Anterior cingulate cortex (tissue), 58 donors: ENCODE results near the gene YTHDC2.

Source experiments
- DNase-seq, 58 donors: peaks; one replicate each; lab custom pipeline; 2025; lab: John Stamatoyannopoulos, UW

YTHDC2 gene

DNA sequence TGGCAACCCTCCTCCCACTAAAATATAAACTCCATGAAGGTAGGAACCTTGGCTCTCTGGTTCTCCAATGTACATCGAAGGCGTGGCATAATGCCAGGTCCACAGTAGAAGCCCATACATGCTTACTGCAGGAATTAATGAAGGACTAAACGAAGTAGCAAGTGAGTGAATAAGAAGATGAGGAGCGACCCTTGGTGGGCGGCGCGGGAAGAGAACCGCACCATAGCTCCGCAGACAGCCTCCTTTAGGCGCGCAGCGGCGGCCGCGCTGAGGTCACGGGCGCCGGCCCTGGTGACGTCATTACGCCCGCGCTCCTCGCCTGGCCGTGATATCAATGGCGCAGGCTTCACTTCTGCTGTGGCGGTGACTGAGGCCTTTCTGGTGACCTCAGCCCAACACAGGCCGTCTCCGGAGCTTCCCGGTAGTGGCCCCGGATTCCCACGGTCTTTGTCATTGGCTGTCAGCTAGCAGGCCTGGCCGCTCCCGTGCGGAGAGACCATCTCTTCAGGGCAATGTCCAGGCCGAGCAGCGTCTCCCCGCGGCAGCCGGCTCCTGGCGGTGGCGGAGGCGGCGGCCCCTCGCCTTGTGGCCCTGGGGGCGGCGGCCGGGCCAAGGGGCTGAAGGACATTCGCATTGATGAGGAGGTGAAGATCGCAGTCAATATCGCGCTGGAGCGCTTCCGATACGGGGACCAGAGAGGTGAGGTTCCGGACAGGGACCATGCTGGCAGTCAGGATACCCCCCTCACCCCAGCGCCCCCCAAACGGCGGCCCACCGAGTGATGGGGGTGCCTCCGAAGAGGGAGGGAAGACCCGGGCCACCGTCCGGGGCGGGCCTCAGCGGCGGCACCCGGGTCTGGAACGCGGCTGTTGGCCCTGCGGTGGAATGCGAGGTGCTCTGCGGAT lies at the start of gene YTHDC2:
TSS of gene YTHDC2 (plus strand) at position 311 of the 905 bp plus-strand sequence. CDS start at position 513, 202 bp downstream.
- DNase-seq = peak in 57 of 58 donors; percentile 14 to 88 (median 75)

DNA sequence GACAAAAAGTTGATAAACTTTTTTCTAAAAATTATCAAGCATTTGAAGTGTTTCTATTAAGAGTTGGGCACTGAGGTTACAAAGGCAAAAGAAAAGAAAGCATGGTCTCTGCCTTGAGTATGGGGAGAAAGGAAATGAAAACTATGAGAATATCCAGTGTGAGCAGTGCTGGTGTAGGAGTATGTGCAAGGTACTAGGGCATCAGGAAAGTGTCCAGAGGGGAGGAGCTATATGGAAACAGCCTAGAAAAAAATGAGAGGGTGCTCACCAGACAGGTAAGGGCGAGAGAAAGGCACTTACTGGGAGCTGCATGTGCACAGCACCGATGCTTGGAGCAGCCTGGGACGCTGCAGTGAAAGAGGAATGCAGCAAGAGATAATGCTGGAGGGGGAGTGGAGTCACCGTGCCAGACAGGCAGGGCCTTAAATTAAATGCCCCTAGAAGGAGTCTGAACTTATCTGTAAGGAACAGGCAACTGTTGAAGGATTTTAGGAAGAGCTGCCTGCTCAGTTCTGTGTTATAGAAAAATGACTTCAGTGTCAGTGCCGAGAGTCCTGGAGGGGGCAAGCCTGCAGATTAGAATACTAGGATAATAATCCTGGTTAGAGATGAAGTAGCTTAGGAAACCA lies 39.3 kb upstream of the YTHDC2 start:
- DNase-seq = no peak

DNA sequence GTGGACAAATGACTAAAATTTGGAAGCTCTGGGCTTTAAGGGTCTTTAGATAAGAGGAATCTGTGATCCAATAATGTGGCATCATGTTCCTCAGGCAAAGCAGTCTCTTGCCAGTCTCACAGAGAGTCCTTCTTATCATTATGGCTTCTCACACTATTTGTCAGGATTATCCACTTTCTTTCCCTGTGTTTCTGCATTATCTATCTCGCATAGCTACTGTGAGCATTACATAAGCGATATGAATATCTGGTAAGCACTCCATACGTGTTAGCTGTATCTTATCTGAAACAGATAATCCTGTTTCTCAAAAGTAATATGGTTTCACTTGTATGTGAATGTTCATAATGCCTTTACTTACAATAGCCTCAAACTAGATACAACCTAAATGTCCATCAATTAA lies 34.8 kb upstream of the YTHDC2 start:
- DNase-seq = no peak

DNA sequence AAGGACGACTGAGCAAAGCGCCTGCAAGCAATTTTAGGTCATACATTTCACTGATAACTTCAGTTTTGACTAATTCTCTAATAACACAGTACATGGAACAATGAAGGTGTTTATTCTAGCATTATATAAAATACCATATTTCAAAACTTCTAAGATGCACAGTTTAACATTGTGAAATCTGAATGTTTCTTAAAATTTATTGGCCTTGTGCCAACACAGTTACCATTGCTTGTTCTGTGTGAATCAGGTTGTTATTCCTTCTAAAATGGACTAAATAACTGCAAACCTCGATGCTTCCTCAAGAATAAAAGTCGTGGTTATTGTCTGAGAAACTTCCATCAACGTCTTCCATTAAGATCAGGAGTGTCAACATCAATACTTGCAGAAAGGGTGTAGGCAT lies 33.3 kb upstream of the YTHDC2 start:
- no peak for DNase-seq

DNA sequence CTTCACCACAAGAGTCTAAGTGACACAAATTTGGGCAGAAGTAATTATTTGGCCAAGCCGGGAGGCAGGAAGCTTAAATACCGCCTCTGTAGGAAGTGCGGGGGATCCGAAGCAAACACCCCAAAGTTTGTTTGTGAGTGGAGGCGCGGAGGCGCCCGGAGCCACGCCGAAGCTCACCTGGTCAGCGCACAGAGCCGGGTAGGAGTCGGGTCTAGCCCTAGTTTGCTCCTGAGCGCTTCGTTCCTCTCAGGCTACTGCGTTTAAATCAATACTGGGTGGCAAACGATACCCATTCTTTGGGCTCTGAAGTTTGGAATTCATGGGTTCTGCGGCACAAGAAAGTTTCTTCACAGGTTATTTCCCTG lies 26.1 kb upstream of the YTHDC2 start:
- peak in 1 of 58 donors; percentile 2 for DNase-seq

DNA sequence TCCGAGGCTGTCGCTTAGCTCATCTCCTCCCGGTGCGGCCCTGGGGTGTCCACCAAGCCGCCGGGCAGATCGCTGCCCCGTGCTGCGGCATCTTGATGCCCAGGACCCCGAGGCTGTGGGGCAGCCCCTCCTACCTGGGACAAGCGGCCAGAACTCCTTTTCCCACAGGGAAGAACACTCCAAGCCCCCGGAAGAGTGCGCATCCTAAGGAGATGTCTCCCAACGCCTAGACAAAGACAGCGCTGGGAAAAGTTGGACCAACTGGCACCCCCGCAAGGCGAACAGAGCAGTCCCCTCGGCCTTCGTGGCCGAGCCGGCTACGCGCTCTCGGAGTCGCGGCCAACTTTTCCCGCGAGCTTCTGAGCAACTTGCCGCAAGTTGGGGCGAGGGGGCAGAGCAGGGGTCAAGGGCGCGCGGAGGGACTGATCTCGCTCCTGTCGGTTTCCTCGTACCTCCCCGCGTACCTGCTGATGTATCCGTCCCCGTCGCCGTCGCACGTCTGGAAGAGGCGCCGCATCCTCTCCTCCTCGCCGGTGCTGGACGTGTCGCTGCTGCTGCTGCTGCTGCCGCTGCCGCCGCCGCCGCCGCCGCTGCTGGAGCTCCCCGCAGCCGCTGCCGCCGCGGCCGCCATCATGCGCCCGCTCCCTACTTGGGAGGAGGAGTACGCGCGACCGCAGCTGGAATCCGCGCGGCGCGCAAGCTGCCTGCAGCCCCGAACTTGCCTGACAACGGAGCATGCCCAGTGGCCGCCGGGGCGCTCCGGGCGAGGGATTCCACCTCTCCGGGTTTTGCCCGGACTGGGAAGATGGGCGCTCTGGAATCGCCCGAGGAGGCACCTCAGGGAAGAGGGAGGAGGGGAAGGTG lies 25.5 kb upstream of the YTHDC2 start, which contains the start of gene MCC:
TSS of gene MCC (minus strand) at position 673 of the 864 bp plus-strand sequence.
- DNase-seq = peak in 56 of 58 donors; percentile 4 to 78 (median 47)

DNA sequence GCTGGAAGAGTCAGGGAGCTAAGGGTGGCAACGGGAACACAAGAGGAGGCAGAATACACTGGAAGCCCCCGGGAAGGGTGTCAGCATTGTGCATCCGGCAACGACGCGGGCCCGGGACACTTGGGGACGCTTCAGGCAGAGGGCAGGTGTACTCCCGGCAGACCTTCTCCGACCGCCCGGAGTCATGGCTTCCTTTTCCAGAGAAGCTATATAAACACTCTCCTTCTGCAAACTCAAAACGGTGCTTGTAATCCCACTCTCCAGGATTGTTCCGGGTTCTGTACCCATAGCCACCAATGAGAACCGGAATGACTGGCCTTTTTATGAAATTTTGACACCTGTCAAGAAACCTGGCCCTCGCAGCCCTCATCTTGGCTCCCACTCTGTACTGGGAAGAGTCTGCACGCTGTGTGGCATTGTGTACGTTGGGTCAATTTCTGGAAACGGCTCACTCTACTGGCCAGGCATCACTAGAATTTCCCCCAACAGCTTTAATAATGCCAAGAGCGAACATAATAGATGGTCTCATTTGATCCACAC lies 24.8 kb upstream of the YTHDC2 start:
- no peak for DNase-seq

DNA sequence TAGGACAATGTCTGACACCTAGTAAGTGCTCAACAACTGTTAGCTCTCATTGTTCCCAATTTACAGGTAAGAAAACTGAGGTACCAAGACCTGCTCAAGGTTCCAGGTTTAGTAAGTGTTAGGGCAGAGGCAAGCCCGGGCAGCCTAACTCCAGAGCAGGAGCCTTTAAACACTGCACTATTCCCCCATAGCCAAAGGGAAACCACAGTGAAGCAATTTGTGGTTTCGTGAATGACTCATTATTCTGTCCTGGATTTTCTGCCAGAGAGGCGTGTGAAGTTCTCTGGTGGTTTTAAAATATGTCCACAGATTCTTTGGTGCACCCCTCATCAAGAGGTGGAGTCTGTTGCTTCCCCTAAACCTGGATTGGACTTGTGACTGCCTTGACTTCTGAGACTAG lies 24.2 kb upstream of the YTHDC2 start:
- no peak for DNase-seq

DNA sequence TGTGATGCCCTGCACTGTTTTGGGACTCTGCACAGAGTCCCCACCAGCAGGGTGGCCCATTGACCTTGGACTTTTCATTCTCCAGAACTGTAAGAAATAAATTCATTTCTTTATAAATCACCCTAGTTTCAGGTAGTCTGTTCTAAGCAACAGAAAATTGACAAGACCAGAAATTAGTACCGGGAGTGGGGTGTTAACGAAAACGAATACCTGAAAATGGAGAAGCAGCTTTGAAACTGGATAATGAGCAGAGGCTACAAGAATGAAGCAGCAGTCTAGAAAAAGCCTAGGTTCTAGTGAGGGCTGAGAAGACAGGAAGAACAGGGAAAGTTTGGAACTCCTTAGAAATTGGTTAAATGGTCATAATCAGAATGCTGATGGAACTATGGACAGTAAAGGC lies 23.2 kb upstream of the YTHDC2 start:
- DNase-seq = no peak

DNA sequence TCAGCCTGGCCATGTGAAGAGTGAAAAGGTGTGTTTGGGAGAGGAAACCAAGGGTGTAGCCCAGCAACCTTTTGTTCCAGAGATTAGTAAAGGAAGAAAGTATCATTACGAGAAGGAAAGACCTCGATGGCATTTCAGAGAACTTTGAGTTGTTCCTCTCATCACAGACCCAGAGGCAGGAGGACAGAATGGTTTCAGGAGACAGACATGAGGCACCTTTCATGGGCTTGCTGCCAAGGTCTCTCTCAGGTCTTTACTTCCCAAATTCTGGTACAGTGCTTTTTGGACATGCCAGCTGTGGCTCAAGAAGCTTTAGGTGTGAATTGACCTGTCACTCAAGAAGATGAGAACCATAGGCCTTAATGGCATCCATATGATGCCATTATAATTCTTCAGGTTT lies 22.5 kb upstream of the YTHDC2 start:
- no peak for DNase-seq

DNA sequence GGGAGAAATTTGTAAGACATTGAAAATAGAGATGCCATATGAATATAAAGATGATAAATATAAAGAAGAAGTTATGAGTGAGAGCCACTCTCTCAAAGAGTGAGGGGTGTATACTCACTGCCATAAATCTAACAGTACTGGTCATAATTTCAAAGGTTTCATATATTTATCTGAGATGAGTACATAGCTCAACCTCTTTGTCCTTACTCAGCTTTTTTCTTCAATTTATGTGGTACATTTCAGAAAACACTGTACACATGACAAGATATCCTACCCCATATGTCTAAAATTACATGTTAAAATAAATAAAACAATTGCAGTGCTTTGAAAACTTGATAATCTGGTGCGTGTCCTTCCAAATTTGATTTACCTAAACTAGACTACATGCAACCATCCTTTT lies 20.0 kb upstream of the YTHDC2 start:
- no peak for DNase-seq

DNA sequence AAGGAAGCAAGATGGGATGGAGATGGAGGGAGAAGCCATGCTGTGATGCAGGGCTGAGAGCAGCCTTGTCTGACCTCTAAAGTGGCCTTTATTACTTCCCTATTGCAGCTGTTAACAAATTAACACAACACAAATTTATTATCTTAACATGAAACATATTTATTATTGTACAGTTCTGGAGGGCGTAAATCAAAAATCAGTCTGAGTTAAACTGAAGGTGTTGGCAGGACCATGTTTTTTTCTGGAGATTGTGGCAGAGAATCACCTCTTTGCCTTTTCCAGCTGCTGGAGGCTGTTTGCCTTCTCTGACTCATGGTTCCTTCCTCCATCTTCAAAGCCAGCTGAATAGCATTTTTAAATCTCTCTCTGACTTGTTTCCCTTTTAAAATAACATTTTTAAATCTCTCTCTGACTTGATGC lies 18.1 kb upstream of the YTHDC2 start:
- no peak for DNase-seq

DNA sequence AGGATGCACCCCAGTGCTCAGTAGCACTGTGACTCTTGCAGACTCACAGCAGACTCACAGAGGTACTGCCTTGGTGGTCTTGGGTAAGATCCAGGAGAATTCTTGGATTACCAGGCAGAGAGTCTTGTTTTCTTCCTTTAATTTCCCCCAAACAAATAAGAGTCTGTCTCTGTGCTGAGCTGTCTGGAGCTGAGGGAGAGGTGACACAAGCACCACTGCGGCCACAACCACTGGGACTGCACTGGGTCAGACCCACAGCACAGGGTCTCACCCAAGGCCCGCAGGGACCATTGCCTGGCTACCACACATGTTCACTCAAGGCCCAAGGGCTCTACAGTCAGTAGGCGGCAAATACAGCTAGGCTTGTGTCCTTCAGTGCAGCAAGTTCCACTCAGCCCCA lies 11.4 kb upstream of the YTHDC2 start:
- DNase-seq = no peak

DNA sequence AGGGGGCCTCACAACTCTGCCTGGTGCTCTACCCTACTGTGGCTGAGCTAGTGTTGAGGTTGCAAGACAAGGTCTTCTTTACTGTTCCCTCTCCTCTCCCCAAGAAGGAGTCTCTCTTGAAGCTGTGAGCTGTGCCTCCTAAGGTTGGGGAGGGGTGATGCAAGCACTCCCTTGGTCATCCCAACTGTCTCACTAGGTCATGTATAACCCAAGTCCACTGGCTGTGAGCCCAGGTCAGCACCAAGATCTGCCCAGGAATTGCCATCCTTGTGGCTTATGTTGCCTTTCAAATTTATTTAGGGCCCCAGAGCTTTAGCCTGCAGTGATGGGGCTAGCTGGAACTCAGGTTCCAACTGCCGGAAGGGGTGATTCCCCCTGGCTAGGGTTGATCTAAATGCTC lies 10.3 kb upstream of the YTHDC2 start:
- no peak for DNase-seq

DNA sequence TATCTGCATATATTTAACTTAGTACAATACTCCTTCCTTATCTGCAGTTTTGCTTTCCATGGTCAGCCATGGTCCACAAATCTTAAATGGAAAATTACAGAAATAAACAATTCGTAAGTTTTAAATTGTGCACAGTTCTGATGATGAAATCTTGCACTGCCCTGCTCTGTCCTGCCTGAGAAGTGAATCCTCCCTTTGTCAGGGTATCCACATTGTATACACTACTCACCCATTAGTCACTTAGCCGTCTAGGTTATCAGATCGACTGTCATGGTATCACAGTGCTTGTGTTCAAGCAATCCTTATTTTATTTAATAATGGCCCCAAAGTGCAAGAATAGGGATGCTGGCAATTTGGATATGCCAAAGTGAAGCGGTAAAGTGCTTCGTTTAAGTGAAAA lies 8.3 kb upstream of the YTHDC2 start:
- DNase-seq = no peak

DNA sequence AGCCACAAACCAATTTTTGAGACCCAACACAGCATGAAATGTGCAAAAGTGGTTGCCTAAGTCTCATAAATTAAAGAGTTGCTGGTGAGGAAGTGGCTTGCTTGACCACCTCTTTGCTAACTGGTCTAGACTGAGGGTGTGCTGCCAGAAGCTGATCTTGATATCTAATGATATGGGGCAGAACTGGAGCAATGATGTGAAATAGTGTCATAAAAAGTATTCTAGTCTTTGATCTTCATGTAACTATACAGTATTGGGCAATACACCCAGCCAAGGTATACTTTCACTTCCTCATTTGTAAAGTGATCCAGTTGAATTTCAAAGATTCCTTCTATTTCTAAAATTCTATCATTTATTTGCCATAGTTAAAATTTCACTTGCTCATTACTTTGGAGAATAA lies 5.9 kb upstream of the YTHDC2 start:
- no peak for DNase-seq

DNA sequence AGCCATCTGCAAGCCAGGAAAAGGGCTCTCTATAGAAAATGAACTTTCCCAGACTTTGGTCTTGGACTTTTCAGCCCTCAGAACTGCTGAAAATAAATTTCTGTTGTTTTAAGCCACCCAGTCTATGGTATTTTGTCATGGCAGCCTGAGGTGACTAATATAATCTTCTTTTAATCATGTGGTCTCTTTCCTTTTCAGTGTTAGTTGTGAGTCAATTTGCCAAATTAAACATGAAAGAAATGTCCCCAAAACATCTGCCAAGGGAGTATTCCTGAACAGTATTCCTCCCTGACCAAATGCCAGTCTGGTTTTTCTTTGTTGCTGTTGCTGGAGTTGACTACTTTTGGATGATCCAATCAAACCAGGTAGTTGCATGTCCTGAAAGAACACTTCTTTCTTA lies 4.7 kb upstream of the YTHDC2 start:
- DNase-seq = no peak

DNA sequence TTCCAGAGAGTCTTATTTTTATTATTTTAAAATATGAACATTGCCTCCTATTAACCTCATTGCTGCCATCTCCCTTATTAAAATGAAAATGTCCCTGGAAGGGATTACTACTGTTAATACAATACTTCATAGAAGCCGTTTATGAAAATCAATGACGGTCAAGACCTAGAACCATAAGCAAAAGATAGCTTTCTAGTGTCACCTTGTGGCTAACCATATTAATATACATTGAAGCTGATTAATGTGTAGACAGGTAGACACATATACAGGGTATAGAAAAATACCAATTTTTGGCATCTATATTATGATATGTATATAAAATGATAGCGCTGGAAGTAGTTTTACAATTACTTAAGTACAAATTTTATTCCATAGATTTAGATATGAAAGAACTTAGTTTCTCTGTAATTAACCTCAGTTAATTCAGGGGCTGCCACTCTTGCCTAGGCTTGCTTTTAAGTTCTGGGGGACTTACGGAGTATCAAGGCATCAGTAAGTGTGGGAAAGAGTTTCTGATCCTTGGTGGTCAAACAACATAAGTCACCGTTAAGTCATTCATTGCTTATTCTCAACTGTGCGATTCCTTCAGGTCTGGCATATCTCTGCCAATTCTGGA lies 2.5 kb upstream of the YTHDC2 start:
- DNase-seq = no peak

DNA sequence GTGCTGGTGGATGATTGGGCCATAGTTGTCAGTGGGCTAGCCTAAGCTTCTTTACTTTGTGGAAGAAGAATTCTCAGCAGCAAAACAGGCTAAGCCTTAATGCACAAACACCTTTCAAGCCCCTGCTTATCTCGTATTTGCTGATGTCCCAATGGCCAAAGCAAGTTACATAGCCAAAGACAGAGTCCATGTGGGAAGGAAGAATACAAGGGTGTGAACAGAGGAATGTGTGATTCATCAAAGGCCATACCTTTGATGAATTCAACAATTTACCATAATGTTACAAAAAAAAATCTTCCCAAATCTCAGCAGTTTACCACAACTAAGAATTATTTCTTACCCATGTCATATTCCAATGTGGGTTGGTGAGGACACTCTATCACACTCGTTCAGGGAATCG lies 1.2 kb upstream of the YTHDC2 start:
- DNase-seq = no peak

DNA sequence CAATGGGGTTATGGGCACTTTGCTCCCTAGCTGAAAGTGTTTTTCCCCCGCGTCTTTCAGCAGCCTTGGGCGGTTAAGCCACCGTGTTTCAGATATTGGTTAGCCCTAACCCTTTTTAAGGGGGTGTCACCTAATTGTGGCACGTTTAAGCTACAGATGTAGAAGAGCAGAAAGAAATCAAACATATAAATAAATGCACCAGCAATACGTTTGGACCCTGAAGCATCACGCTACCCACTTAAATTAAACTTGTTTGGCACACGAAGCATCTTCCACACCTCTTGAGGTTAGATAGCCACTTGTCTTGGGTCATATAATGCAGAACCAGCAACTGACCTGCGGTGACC lies 768 bp downstream of the YTHDC2 start:
- DNase-seq = peak in 4 of 58 donors; percentile 0 to 11 (median 7)
